Measurements from ENCODE around the gene ZNF839. TPM values are rescaled to one million over a fixed set of nuclear protein-coding genes. Genes with fewer than 3 reads are reported as not detected.

Gene ZNF839
- 10 to 100 TPM in 3 of 4 donors, 1 to 10 TPM in 1; 6.7 to 14.1 (median 11.1) TPM for total RNA-seq

DNA sequence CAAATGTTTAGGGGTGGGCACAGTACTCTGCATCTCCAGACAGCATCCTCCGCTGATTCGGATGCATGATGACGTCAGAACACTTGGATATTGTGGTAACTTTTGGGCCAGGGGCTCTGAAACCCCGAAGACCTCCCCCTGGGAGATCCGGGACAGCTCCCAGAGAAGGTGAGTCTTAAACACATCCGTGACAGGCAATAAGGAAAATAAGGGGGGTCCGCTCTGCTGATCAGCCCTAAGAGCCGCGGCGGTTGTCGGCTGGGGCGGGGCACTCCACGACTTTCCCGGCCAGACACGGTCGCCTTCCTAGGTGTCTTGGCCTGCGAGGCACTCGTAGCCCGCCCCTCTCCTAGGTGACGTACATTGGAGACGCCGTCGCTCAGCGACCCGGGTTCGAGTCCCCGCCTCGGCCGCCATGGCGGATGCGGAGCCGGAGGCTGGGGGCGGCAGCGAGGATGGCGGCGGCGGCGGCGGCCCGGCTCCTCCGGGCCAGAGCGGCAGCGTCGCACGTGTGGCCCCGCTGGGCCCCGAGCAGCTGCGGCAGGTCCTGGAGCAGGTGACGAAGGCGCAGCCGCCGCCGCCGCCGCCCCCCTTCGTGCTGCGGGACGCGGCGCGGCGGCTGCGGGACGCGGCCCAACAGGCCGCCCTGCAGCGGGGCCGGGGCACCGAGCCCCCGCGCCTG is at the start of gene ZNF839:
Gene ZNF839 (plus strand): TSS at position 396 of the 682 bp plus-strand sequence. CDS start 20 bp downstream, at position 416.
- Histone ChIP-seq H3K27me3 (no peaks in the 10 kb centered on the region), H3K9me3 (no peaks in the 10 kb centered on the region), H3K27ac (peak within 1 kb of the TSS; percentile 91 to 97 (median 92)), H3K36me3 (no peaks in the 10 kb centered on the region), H3K4me1 (peaks cover 12 to 50% (median 37%) of the 10 kb centered on the region in 4 donors), H3K4me3 (peak within 1 kb of the TSS; percentile 54 to 95 (median 87))
- DNase-seq = peak; percentile 94
- TF ChIP-seq, protein P1, sequence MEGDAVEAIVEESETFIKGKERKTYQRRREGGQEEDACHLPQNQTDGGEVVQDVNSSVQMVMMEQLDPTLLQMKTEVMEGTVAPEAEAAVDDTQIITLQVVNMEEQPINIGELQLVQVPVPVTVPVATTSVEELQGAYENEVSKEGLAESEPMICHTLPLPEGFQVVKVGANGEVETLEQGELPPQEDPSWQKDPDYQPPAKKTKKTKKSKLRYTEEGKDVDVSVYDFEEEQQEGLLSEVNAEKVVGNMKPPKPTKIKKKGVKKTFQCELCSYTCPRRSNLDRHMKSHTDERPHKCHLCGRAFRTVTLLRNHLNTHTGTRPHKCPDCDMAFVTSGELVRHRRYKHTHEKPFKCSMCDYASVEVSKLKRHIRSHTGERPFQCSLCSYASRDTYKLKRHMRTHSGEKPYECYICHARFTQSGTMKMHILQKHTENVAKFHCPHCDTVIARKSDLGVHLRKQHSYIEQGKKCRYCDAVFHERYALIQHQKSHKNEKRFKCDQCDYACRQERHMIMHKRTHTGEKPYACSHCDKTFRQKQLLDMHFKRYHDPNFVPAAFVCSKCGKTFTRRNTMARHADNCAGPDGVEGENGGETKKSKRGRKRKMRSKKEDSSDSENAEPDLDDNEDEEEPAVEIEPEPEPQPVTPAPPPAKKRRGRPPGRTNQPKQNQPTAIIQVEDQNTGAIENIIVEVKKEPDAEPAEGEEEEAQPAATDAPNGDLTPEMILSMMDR (IDR thresholded peaks at IDR 0.05) = no peak
- TF ChIP-seq EP300 (IDR thresholded peaks at IDR 0.05; ENCODE audit: low read depth) = no peak
- TF ChIP-seq POLR2A (IDR thresholded peaks at IDR 0.05) = peak; percentile 21
- TF ChIP-seq POLR2AphosphoS5 (IDR thresholded peaks at IDR 0.05) = peak; percentile 64 to 71 (median 67)
- intact Hi-C loops (cut with DNase I; ENCODE audit: low total_unique reads) = loop anchor here (5.0 kb wide), 1 partner anchor 272 kb away; no protein-coding TSS in a partner anchor
- 2% methylated on average over 70 of the region's 71 CpGs; no CpG with 5 or more reads in 1 of the 2 donors for WGBS, 2 donors (ENCODE audit: low coverage in 1 of 2)
- in situ Hi-C loops (cut with MboI; ENCODE audit: low pct_ligation_motif_present in 1 of 4, low pct_unique_long_range_greater_than_20kb in 1 of 4, low sequenced_read_pairs in 3 of 4) = loop anchor here in 1 of 4 donors (10.0 to 25.0 kb wide), 4 partner anchors 85 to 607 kb away; partner anchors contain the start of gene DYNC1H1

DNA sequence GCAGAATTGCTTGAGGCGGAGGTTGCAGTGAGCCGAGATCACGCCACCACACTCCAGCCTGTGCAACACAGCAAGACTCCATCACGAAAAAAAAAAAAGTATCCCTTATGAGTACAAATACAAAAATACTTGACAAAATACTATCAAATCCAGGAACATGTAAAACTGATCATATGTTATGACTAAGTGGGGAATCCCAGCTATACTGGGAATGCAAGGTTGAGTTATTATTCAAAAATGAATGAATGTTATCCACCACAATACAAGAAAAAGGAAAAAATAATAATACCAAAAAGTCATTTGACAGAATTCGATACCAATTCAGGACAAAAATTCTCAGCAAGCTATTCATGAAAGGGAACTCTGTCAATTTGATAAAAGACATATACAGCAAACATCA is 47.2 kb upstream of the ZNF839 start:
- Histone ChIP-seq H3K27ac (no peak overlapping the region), H3K36me3 (no peaks in the 10 kb centered on the region), H3K4me3 (no peak overlapping the region), H3K9me3 (no peaks in the 10 kb centered on the region), H3K4me1 (no peaks in the 10 kb centered on the region), H3K27me3 (no peaks in the 10 kb centered on the region)
- DNase-seq = no peak
- TF ChIP-seq POLR2AphosphoS5 (IDR thresholded peaks at IDR 0.05) (no peak), POLR2A (IDR thresholded peaks at IDR 0.05) (no peak), EP300 (IDR thresholded peaks at IDR 0.05; ENCODE audit: low read depth) (no peak)
- TF ChIP-seq, protein P1 (IDR thresholded peaks at IDR 0.05) = no peak
- WGBS, 2 donors (ENCODE audit: low coverage in 1 of 2) = 75 to 88% methylated on average over 2 to 5 of the region's 5 CpGs
- in situ Hi-C loops (cut with MboI; ENCODE audit: low pct_ligation_motif_present in 1 of 4, low pct_unique_long_range_greater_than_20kb in 1 of 4, low sequenced_read_pairs in 3 of 4) = no loop called here
- intact Hi-C loops (cut with DNase I; ENCODE audit: low total_unique reads) = no loop called here

GRCh38 chr14:102275866-102276265 is 43.7 kb upstream of the ZNF839 start:
- TF ChIP-seq POLR2A (IDR thresholded peaks at IDR 0.05) (no peak), POLR2AphosphoS5 (IDR thresholded peaks at IDR 0.05) (no peak), EP300 (IDR thresholded peaks at IDR 0.05; ENCODE audit: low read depth) (no peak)
- TF ChIP-seq, protein P1 (IDR thresholded peaks at IDR 0.05) = no peak
- WGBS, 2 donors (ENCODE audit: low coverage in 1 of 2) = 80 to 93% methylated on average over 1 to 7 of the region's 7 CpGs
- no peaks in the 10 kb centered on the region for H3K9me3 ChIP-seq
- DNase-seq = no peak
- intact Hi-C loops (cut with DNase I; ENCODE audit: low total_unique reads) = no loop called here
- no peaks in the 10 kb centered on the region for H3K27me3 ChIP-seq
- no peak overlapping the region for H3K27ac ChIP-seq
- in situ Hi-C loops (cut with MboI; ENCODE audit: low pct_ligation_motif_present in 1 of 4, low pct_unique_long_range_greater_than_20kb in 1 of 4, low sequenced_read_pairs in 3 of 4) = no loop called here
- peaks cover 0 to 5% (median 0%) of the 10 kb centered on the region in 4 donors for H3K4me1 ChIP-seq
- H3K36me3 ChIP-seq = no peaks in the 10 kb centered on the region
- H3K4me3 ChIP-seq = no peak overlapping the region

- H3K27ac ChIP-seq = no peak overlapping the region
- no peaks in the 10 kb centered on the region for H3K27me3 ChIP-seq
- intact Hi-C loops (cut with DNase I; ENCODE audit: low total_unique reads) = no loop called here
- H3K9me3 ChIP-seq = no peaks in the 10 kb centered on the region
- TF ChIP-seq, protein P1 (IDR thresholded peaks at IDR 0.05) = no peak
- TF ChIP-seq POLR2A (IDR thresholded peaks at IDR 0.05) = no peak
- TF ChIP-seq POLR2AphosphoS5 (IDR thresholded peaks at IDR 0.05) = no peak
- TF ChIP-seq EP300 (IDR thresholded peaks at IDR 0.05; ENCODE audit: low read depth) = no peak
- peaks cover 0 to 5% (median 0%) of the 10 kb centered on the region in 4 donors for H3K4me1 ChIP-seq
- no peaks in the 10 kb centered on the region for H3K36me3 ChIP-seq
- in situ Hi-C loops (cut with MboI; ENCODE audit: low pct_ligation_motif_present in 1 of 4, low pct_unique_long_range_greater_than_20kb in 1 of 4, low sequenced_read_pairs in 3 of 4) = no loop called here
- WGBS, 2 donors (ENCODE audit: low coverage in 1 of 2) = 73 to 80% methylated on average over 6 to 7 of the region's 7 CpGs
- no peak for DNase-seq
- H3K4me3 ChIP-seq = no peak overlapping the region
These were observed 41.5 kb upstream of the ZNF839 start for GRCh38 chr14:102277874-102278630.

Data from transverse colon (tissue), 4 donors.